Measurements from ENCODE around the gene DEPDC4.

DEPDC4 gene

DNA sequence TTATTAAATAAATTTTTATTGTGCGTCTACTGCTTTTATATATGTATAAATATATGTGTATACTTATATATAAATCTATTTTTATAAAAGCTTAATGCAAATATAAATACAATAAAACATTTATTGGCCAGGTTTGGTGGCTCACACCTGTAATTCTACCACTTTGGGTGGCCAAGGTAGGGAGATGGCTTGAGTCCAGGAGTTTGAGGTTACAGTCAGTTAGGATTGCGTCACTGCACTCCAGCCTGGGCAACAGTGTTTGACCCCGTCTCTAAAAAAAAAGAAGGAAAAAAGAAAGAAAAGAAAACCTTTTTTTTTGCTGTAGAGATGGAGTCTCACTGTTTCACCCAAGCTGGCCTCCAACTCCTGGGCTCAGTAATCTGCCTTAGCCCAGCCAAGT, 45.4 kb downstream of the DEPDC4 start:
- no peak overlapping the region for H3K27ac ChIP-seq (ENCODE audit: low read depth, low read length)
- H3K27me3 ChIP-seq (ENCODE audit: control insufficient read depth in 1 of 2, insufficient read depth in 2 of 2, low read length in 2 of 2) = no peaks in the 10 kb centered on the region
- H3K9me3 ChIP-seq (ENCODE audit: control insufficient read depth in 1 of 2, low read length in 2 of 2) = no peaks in the 10 kb centered on the region
- H3K4me1 ChIP-seq (ENCODE audit: control insufficient read depth in 1 of 2, insufficient read depth in 2 of 2, low read length in 2 of 2) = peaks cover 0 to under 1% of the 10 kb centered on the region in 2 donors
- no peak overlapping the region for H3K4me3 ChIP-seq (ENCODE audit: low read depth in 1 of 2, low read length in 2 of 2)
- H3K36me3 ChIP-seq (ENCODE audit: control insufficient read depth in 1 of 2, insufficient read depth in 2 of 2, low read length in 2 of 2) = peaks cover 4 to 34% of the 10 kb centered on the region in 2 donors
- no peak overlapping the region for H3K9ac ChIP-seq (ENCODE audit: low read depth in 1 of 2, low read length in 2 of 2)

DNA sequence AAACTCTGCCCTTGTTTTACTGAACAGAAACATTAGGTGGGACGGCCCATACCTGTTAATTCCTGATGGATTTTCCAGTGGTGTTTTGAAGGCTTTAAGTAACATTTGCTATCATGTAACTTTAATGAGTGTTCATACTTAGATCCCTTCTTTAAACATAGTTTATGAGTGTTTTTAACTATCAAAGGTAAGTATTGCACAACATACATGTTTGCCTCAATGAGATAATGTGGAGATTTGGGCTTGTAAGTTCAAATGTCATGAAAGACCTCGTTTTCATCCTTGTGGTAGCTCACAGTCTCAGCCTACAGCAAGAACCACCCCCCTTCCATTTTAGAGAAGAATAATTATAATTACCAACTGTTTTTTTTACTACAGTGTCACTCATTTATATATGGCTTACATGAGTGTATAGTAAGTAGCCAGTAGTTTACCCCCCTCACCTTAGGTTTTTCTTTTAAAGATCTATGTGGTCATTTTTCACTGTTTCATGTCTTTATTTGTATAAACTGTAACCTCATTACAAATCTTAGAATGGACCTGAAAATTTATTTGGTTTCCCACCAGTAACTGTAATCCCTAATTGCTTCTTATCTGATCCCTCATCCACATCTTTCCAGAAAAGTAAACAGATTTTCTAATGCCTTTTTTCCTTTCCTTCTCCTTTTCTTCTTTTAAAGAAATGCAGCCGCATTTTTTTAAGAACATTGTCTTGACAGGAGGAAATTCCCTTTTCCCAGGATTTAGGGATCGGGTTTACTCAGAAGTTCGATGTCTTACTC, 47.4 kb downstream of the DEPDC4 start:
- no peaks in the 10 kb centered on the region for H3K27me3 ChIP-seq (ENCODE audit: control insufficient read depth in 1 of 2, insufficient read depth in 2 of 2, low read length in 2 of 2)
- peaks cover 6 to 33% of the 10 kb centered on the region in 2 donors for H3K36me3 ChIP-seq (ENCODE audit: control insufficient read depth in 1 of 2, insufficient read depth in 2 of 2, low read length in 2 of 2)
- no peak overlapping the region for H3K27ac ChIP-seq (ENCODE audit: low read depth, low read length)
- no peak overlapping the region for H3K9ac ChIP-seq (ENCODE audit: low read depth in 1 of 2, low read length in 2 of 2)
- H3K4me3 ChIP-seq (ENCODE audit: low read depth in 1 of 2, low read length in 2 of 2) = no peak overlapping the region
- H3K4me1 ChIP-seq (ENCODE audit: control insufficient read depth in 1 of 2, insufficient read depth in 2 of 2, low read length in 2 of 2) = peaks cover 6 to 7% of the 10 kb centered on the region in 2 donors
- no peaks in the 10 kb centered on the region for H3K9me3 ChIP-seq (ENCODE audit: control insufficient read depth in 1 of 2, low read length in 2 of 2)

DNA sequence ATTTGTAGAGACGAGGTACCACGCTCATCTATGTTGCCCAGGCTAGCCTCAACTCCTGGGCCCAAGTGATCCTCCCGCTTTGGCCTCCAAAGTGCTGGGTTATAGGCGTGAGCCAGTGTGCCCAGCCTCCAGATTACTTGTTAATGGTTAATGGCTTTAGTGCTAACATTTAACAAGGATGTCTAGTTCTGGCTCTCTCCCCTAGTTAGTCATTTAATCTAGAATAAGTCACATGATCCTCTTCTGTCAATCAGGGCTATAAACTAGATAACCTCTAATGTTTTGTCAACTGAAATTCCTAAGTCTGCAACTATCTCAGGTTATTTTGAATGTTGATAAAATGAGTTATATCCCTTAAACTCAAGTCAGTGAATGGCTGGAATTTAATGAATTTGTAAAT, 50.5 kb downstream of the DEPDC4 start:
- Histone ChIP-seq H3K4me1 (ENCODE audit: control insufficient read depth in 1 of 2, insufficient read depth in 2 of 2, low read length in 2 of 2) (peaks cover 11 to 16% of the 10 kb centered on the region in 2 donors), H3K27ac (ENCODE audit: low read depth, low read length) (no peak overlapping the region), H3K36me3 (ENCODE audit: control insufficient read depth in 1 of 2, insufficient read depth in 2 of 2, low read length in 2 of 2) (peaks cover 6 to 34% of the 10 kb centered on the region in 2 donors), H3K9ac (ENCODE audit: low read depth in 1 of 2, low read length in 2 of 2) (no peak overlapping the region), H3K27me3 (ENCODE audit: control insufficient read depth in 1 of 2, insufficient read depth in 2 of 2, low read length in 2 of 2) (no peaks in the 10 kb centered on the region), H3K4me3 (ENCODE audit: low read depth in 1 of 2, low read length in 2 of 2) (no peak overlapping the region), H3K9me3 (ENCODE audit: control insufficient read depth in 1 of 2, low read length in 2 of 2) (no peaks in the 10 kb centered on the region)

DNA sequence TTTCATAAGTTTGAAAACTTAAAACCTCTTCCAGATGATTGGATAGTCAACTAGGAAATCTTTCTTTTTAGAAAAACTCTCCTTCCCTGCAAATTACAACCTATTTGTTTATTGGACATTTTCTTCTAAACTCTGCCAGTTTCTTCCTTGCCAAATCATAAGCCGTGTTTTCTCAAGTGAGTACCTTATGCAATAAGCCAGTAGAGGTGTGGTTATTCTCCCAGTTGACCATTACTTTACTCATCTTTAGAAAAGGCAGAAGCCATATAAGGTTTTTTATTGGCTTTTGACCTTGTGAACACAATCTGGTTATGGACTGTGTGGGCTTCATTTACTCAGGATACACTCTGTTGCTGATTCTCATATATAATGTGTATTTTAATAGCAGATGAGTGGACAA, 51.7 kb downstream of the DEPDC4 start:
- no peak overlapping the region for H3K9ac ChIP-seq (ENCODE audit: low read depth in 1 of 2, low read length in 2 of 2)
- no peaks in the 10 kb centered on the region for H3K9me3 ChIP-seq (ENCODE audit: control insufficient read depth in 1 of 2, low read length in 2 of 2)
- peaks cover 8 to 32% of the 10 kb centered on the region in 2 donors for H3K36me3 ChIP-seq (ENCODE audit: control insufficient read depth in 1 of 2, insufficient read depth in 2 of 2, low read length in 2 of 2)

DNA sequence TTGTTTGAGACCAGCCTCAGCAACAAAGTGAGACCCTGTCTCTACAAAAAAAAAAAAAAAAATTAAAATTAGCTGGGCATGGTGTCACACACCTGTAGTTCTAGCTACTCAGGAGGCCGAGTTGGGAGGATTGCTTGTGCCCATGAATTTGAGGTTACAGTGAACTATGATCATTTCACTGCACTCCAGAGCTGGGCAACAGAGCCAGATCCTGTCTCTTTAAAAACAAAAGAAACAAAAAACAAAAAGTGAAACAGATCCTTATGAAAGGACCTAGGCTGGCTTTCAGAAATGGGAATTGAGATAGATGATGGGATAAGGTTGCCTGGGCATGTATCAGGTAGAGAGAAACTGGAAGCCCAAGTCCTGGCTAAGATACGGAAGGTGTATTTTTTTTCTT, 52.4 kb downstream of the DEPDC4 start:
- Histone ChIP-seq H3K4me1 (ENCODE audit: control insufficient read depth in 1 of 2, insufficient read depth in 2 of 2, low read length in 2 of 2) (peaks cover 11 to 16% of the 10 kb centered on the region in 2 donors), H3K9ac (ENCODE audit: low read depth in 1 of 2, low read length in 2 of 2) (no peak overlapping the region), H3K27me3 (ENCODE audit: control insufficient read depth in 1 of 2, insufficient read depth in 2 of 2, low read length in 2 of 2) (no peaks in the 10 kb centered on the region), H3K9me3 (ENCODE audit: control insufficient read depth in 1 of 2, low read length in 2 of 2) (no peaks in the 10 kb centered on the region), H3K4me3 (ENCODE audit: low read depth in 1 of 2, low read length in 2 of 2) (no peak overlapping the region), H3K36me3 (ENCODE audit: control insufficient read depth in 1 of 2, insufficient read depth in 2 of 2, low read length in 2 of 2) (peaks cover 14 to 25% of the 10 kb centered on the region in 2 donors), H3K27ac (ENCODE audit: low read depth, low read length) (no peak overlapping the region)

More for the DNA sequence above, 51.7 kb downstream of the DEPDC4 start:
- peaks cover 11 to 16% of the 10 kb centered on the region in 2 donors for H3K4me1 ChIP-seq (ENCODE audit: control insufficient read depth in 1 of 2, insufficient read depth in 2 of 2, low read length in 2 of 2)
- H3K4me3 ChIP-seq (ENCODE audit: low read depth in 1 of 2, low read length in 2 of 2) = no peak overlapping the region
- H3K27ac ChIP-seq (ENCODE audit: low read depth, low read length) = no peak overlapping the region
- H3K27me3 ChIP-seq (ENCODE audit: control insufficient read depth in 1 of 2, insufficient read depth in 2 of 2, low read length in 2 of 2) = no peaks in the 10 kb centered on the region

DNA sequence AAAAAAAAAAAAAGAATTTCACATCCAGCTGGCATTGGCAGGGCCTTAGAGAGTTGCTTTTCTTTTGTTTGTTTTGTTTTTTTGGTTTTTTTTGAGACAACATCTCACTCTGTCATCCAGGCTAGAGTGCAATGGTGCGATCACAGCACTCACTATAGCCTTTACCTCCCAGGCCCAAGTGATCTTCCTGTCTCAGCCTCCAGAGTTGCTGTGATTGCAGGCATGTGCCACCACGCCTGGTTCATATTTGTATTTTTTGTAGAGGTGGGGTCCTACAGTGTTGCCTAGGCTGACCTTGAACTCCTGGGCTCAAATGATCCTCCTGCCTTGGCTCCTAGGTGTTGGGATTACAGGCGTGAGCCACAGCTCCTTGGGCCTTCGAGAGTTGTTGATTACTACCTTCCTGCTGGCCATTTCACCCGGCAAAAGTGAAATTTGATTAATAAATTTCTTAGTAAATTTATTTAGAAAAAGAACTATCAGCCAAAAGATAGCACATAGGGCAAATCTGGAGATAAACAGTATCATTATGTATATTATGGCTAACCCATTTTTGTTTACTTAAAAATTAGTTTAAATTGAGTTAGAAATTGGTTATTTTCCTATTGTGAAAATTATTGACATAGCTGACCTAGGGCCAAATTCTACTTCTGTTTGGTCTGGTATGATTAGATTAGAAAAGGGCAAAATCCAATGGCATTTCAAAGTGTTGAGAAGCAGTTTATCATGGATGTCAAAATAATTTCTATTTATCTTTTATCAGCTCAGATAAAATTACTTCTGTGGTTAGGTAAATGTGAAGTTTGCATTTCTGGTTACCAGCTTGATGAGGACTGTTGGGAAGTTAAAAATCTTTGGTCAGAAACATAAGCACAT, 53.6 kb downstream of the DEPDC4 start:
- peaks cover 11 to 16% of the 10 kb centered on the region in 2 donors for H3K4me1 ChIP-seq (ENCODE audit: control insufficient read depth in 1 of 2, insufficient read depth in 2 of 2, low read length in 2 of 2)
- no peaks in the 10 kb centered on the region for H3K9me3 ChIP-seq (ENCODE audit: control insufficient read depth in 1 of 2, low read length in 2 of 2)
- H3K36me3 ChIP-seq (ENCODE audit: control insufficient read depth in 1 of 2, insufficient read depth in 2 of 2, low read length in 2 of 2) = peaks cover 23 to 31% of the 10 kb centered on the region in 2 donors
- H3K9ac ChIP-seq (ENCODE audit: low read depth in 1 of 2, low read length in 2 of 2) = no peak overlapping the region
- no peak overlapping the region for H3K4me3 ChIP-seq (ENCODE audit: low read depth in 1 of 2, low read length in 2 of 2)
- H3K27ac ChIP-seq (ENCODE audit: low read depth, low read length) = no peak overlapping the region
- H3K27me3 ChIP-seq (ENCODE audit: control insufficient read depth in 1 of 2, insufficient read depth in 2 of 2, low read length in 2 of 2) = no peaks in the 10 kb centered on the region

DNA sequence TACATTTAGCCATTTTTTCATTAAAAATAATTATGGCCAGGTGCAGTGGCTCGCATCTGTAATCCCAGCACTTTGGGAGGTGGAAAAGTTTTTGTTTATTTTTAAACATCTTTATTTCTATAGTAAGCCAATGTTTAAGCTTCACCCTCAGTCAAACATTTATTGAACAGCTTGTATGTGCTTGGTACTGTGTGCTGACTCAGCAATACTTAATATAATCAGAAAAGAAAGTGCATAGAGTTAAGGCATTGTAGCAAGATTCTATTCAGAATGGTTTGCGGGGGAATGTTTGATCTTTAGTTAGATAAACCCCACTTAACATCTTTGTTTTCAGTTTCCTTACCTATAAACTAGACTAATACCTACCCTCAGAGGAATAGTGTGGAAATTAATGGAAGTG, 55.2 kb downstream of the DEPDC4 start:
- Histone ChIP-seq H3K27me3 (ENCODE audit: control insufficient read depth in 1 of 2, insufficient read depth in 2 of 2, low read length in 2 of 2) (no peaks in the 10 kb centered on the region), H3K4me1 (ENCODE audit: control insufficient read depth in 1 of 2, insufficient read depth in 2 of 2, low read length in 2 of 2) (peaks cover 11 to 16% of the 10 kb centered on the region in 2 donors), H3K27ac (ENCODE audit: low read depth, low read length) (no peak overlapping the region), H3K4me3 (ENCODE audit: low read depth in 1 of 2, low read length in 2 of 2) (no peak overlapping the region), H3K9ac (ENCODE audit: low read depth in 1 of 2, low read length in 2 of 2) (no peak overlapping the region), H3K9me3 (ENCODE audit: control insufficient read depth in 1 of 2, low read length in 2 of 2) (no peaks in the 10 kb centered on the region), H3K36me3 (ENCODE audit: control insufficient read depth in 1 of 2, insufficient read depth in 2 of 2, low read length in 2 of 2) (peaks cover 27 to 45% of the 10 kb centered on the region in 2 donors)

DNA sequence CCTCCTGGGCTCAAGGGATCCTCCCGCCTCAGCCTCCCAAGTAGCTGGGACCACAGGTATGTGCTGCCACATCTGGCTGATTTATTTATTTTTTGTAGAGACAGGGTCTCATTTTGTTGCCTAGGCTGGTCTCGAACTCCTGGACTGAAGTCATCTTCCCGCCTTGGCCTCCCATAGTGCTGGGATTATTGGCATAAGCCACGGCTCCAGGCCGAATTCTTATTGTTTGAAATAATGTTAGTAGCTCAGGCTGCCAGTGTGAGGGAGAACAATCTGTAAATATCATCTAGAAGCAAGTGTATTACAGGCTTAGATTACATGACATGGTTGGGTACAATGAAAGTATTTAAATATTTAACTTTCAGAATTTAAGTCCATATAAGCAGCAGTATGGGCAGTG, 58.0 kb downstream of the DEPDC4 start:
- no peak overlapping the region for H3K27ac ChIP-seq (ENCODE audit: low read depth, low read length)
- H3K27me3 ChIP-seq (ENCODE audit: control insufficient read depth in 1 of 2, insufficient read depth in 2 of 2, low read length in 2 of 2) = no peaks in the 10 kb centered on the region
- H3K9me3 ChIP-seq (ENCODE audit: control insufficient read depth in 1 of 2, low read length in 2 of 2) = no peaks in the 10 kb centered on the region
- no peak overlapping the region for H3K4me3 ChIP-seq (ENCODE audit: low read depth in 1 of 2, low read length in 2 of 2)
- peaks cover 0 to 7% of the 10 kb centered on the region in 2 donors for H3K4me1 ChIP-seq (ENCODE audit: control insufficient read depth in 1 of 2, insufficient read depth in 2 of 2, low read length in 2 of 2)
- H3K9ac ChIP-seq (ENCODE audit: low read depth in 1 of 2, low read length in 2 of 2) = no peak overlapping the region
- peaks cover 24 to 43% of the 10 kb centered on the region in 2 donors for H3K36me3 ChIP-seq (ENCODE audit: control insufficient read depth in 1 of 2, insufficient read depth in 2 of 2, low read length in 2 of 2)

DNA sequence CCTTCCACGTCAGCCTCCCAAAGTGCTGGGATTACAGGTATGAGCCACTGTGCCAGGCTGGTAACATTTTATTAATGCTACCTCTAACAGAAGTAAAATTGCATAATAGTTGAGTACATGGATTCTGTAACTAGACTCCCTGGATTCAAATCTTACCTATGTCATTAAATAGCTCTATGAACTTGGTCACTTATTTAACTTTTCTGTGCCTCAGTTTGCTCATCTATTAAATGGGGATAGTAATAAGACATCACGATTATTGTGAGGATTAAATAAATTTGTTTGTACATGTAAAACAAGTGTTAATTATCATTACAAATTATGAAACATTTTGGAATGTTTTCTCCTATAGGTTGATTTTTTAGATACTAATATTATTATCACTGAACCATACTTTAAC, 59.6 kb downstream of the DEPDC4 start:
- Histone ChIP-seq H3K9ac (ENCODE audit: low read depth in 1 of 2, low read length in 2 of 2) (no peak overlapping the region), H3K4me1 (ENCODE audit: control insufficient read depth in 1 of 2, insufficient read depth in 2 of 2, low read length in 2 of 2) (no peaks in the 10 kb centered on the region), H3K27ac (ENCODE audit: low read depth, low read length) (no peak overlapping the region), H3K4me3 (ENCODE audit: low read depth in 1 of 2, low read length in 2 of 2) (no peak overlapping the region), H3K27me3 (ENCODE audit: control insufficient read depth in 1 of 2, insufficient read depth in 2 of 2, low read length in 2 of 2) (no peaks in the 10 kb centered on the region), H3K9me3 (ENCODE audit: control insufficient read depth in 1 of 2, low read length in 2 of 2) (no peaks in the 10 kb centered on the region), H3K36me3 (ENCODE audit: control insufficient read depth in 1 of 2, insufficient read depth in 2 of 2, low read length in 2 of 2) (peaks cover 24 to 38% of the 10 kb centered on the region in 2 donors)

All from duodenal mucosa (tissue), 2 donors.